Testis (tissue), 5 donors: ENCODE results near the gene MRNIP. TPM values are rescaled to one million over a fixed set of nuclear protein-coding genes. Genes with fewer than 3 reads are reported as not detected.

Source experiments
- DNase-seq: peaks from one replicate; pipeline ENCODE4 v3.0.0-alpha.2; 2019
- H3K27ac ChIP-seq, 2 donors: fragments of 200-600 bp; sonication (generic); one replicate each; pipeline ENCODE4 v1.5.1; 2019
- H3K27me3 ChIP-seq: fragments of 200-600 bp; sonication (generic); one replicate; pipeline ENCODE4 v1.5.1; 2019
- H3K36me3 ChIP-seq: fragments of 200-600 bp; sonication (generic); one replicate; pipeline ENCODE4 v1.5.1; 2017; ENCODE audit warnings: low read depth; ENCODE audit errors: missing control alignments
- H3K4me1 ChIP-seq: fragments of 200-600 bp; sonication (generic); one replicate; pipeline ENCODE4 v1.5.1; 2019
- H3K4me3 ChIP-seq, 2 donors: fragments of 200-600 bp; sonication (generic); one replicate each; pipeline ENCODE4 v1.5.1; 2017 to 2019
- H3K9me3 ChIP-seq: fragments of 200-600 bp; sonication (generic); one replicate; pipeline ENCODE4 v1.5.1; 2017
- CTCF ChIP-seq, 3 experiments: fragments of 450-650 bp in 2 of 3; fragments of 200-600 bp in 1 of 3; sonication (generic) in 1 of 3; IDR thresholded peaks; one replicate each; pipeline ENCODE4 v1.5.1; 2016 to 2019; ENCODE audit warnings: antibody characterized with exemption in 3 of 3, mild to moderate bottlenecking in 2 of 3, moderate library complexity in 1 of 3
- POLR2A ChIP-seq: fragments of 450-650 bp; IDR thresholded peaks from one replicate; pipeline ENCODE4 v1.6.1; 2017; ENCODE audit warnings: antibody characterized with exemption, mild to moderate bottlenecking, moderate library complexity
- WGBS, 2 donors: methylation state at CpG; one replicate each; pipeline ENCODE4 v1.1.5; 2018; 5-methylcytosine and 5-hydroxymethylcytosine counted together
- intact Hi-C: fragments of 100-400 bp; cut with DNase I; formaldehyde crosslinking; loops from one replicate; pipeline ENCODE4 v1.15.1; 2023; ENCODE audit warnings: low total_unique reads
- long read RNA-seq, 2 donors: transcript quantifications; one replicate each; lab custom pipeline, GENCODE V29; 2026
- polyA plus RNA-seq: library from polyadenylated mRNA; stranded (reverse); fragments of 350-450 nt; fragmentation: Illumina TruSeq; extraction: RNeasy Lipid Tissue Mini Kit (QIAGEN cat#74804); gene quantifications from one replicate; pipeline ENCODE4 v1.2.3, GENCODE V29; 2014; ENCODE audit warnings: low read depth, low replicate concordance; ENCODE audit not compliant: insufficient read depth
- total RNA-seq, 2 donors: library from RNA; depleted of rRNA; stranded (reverse); fragments of >200 nt; gene quantifications; one replicate each; pipeline ENCODE4 v1.2.3, GENCODE V29; 2016

The MRNIP gene
- total RNA-seq (10 to 100 TPM; 58.7 to 61.4 TPM), polyA plus RNA-seq (34.9 TPM)
- long read RNA-seq, donor 1, transcript MRNIP-201 (7 exons, 1,238 nt), result major isoform, 6 of 23 reads
- long read RNA-seq, donor 1, partial matches to known transcripts, result 5 of 23 reads
- long read RNA-seq, donor 1, other reads (novel, unspliced or antisense), result 7 of 23 reads
- long read RNA-seq, donor 2, partial matches to known transcripts, result 0 of 4 reads
- long read RNA-seq, donor 2, other reads (novel, unspliced or antisense), result 0 of 4 reads

- no peaks in the 10 kb centered on the region for H3K9me3 ChIP-seq
- H3K4me3 ChIP-seq, result peak within 1 kb of the TSS; percentile 75 to 81
- peak; percentile 99 for DNase-seq
- intact Hi-C loops, result no loop called here
- no peaks in the 10 kb centered on the region for H3K27me3 ChIP-seq
- TF ChIP-seq POLR2A, result peak; percentile 10
- TF ChIP-seq CTCF (IDR thresholded peaks at IDR 0.05), result no peak
- H3K4me1 ChIP-seq, result peaks cover 6% of the 10 kb centered on the region
- H3K27ac ChIP-seq, result peak within 1 kb of the TSS; percentile 89 to 95
- H3K36me3 ChIP-seq, result no peaks in the 10 kb centered on the region
- 0% methylated on average over 18 to 89 of the region's 90 CpGs for WGBS, 2 donors
Measured at GRCh38 chr5:179858586-179859427, at the start of gene MRNIP. Gene MRNIP (minus strand): TSS chr5:179858817. CDS start chr5:179858796, 21 bp downstream.

- H3K36me3 ChIP-seq, result no peaks in the 10 kb centered on the region
- peak within 1 kb of the TSS; percentile 60 to 66 for H3K4me3 ChIP-seq
- H3K27ac ChIP-seq, result peak within 1 kb of the TSS; percentile 72 to 86
- TF ChIP-seq POLR2A (no peak), CTCF (IDR thresholded peaks at IDR 0.05) (peak in 1 of 3 experiments; percentile 83)
- no peaks in the 10 kb centered on the region for H3K9me3 ChIP-seq
- 2 to 6% methylated on average over 25 to 49 of the region's 105 CpGs for WGBS, 2 donors
- DNase-seq, result peak; percentile 68
- intact Hi-C loops, result no loop called here
- peaks cover 17% of the 10 kb centered on the region for H3K4me1 ChIP-seq
- no peaks in the 10 kb centered on the region for H3K27me3 ChIP-seq
Measured at GRCh38 chr5:179907556-179908324, 49.1 kb upstream of the MRNIP start, which contains the start of gene TBC1D9B. Gene TBC1D9B (minus strand): TSS chr5:179907897. CDS start chr5:179907821, 76 bp downstream.

GRCh38 chr5:179906795-179907555 is 48.4 kb upstream of the MRNIP start:
- peak overlapping the region; percentile 72 to 86 for H3K27ac ChIP-seq
- 4 to 5% methylated on average over 28 to 33 of the region's 50 CpGs for WGBS, 2 donors

More at GRCh38 chr5:179906795-179907555, 48.4 kb upstream of the MRNIP start:
- Histone ChIP-seq H3K4me3 (peak overlapping the region; percentile 60 to 66), H3K36me3 (no peaks in the 10 kb centered on the region), H3K4me1 (peaks cover 23% of the 10 kb centered on the region), H3K27me3 (no peaks in the 10 kb centered on the region), H3K9me3 (no peaks in the 10 kb centered on the region)
- peak; percentile 67 for DNase-seq
- intact Hi-C loops, result no loop called here
- TF ChIP-seq POLR2A (no peak), CTCF (IDR thresholded peaks at IDR 0.05) (peak in 1 of 3 experiments; percentile 12)
